ENCODE results near the gene FAAP20.

DNA sequence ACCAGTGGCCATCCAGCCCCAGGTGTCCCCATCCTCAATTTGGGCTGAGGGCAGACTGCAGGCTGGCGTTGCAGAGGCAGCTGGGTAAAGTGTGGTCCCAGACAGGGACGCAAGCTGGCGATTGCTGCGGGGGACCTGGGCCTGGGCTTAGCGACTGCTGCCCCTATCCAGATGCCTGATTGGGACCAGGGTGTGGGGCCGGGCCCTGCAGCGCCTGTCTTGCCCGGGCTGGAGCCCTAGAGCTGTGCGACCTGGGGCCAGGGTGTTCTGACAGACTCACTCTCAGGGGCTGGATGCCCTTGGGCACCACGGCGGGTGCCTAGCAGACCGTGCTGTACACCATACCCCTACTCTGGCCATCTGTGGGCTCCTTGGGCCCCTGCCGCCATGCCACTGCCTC is 16.2 kb upstream of the FAAP20 start:
- TF ChIP-seq CTCF (IDR thresholded peaks at IDR 0.05) (no peak), EZH2 (IDR thresholded peaks at IDR 0.05) (no peak), EZH2phosphoT487 (IDR thresholded peaks at IDR 0.05) (no peak)
